Measurements from ENCODE around the gene DNMT3L. TPM values are rescaled to one million over a fixed set of nuclear protein-coding genes. Genes with fewer than 3 reads are reported as not detected.

DNMT3L gene
- not detected in 3 replicates for total RNA-seq
- long read RNA-seq: 0 reads

DNA sequence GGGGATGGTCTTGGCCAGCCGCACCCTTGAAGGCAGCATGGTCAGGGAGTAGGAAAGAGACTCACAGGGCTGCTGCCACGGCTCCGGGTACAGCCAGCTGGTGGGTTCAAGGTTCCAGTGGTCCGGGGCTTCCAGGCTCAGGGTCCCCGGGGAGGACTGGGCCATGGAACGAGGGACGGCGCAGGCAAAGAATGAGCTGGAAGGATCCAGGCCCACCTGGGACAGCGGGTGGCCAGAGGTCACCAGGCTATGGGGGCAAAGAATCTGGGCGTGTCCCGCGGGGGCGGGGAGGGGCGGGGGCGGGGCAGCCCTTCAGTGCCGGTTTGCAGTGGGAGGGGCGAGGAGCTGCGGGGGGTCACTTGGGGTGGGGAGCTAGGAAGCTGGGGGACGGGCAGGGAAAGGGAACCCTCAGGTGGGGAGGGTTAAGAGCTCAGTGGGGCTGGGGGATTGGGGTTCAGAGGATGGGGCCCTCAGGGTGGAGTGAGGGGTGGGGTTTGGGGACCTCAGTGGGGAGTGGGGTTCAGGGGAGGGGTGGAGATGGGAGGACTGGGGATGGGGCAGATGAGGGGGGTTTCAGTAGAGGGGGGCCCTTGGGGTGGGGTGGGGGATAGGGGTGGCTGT is at the start of gene DNMT3L:
Gene DNMT3L (minus strand): TSS at position 223 of the 621 bp plus-strand sequence. CDS start 638 bp downstream, outside the sequence.
- peaks cover 3% of the 10 kb centered on the region for H3K4me1 Mint-ChIP-seq (ENCODE audit: low read depth)
- H3K4me3 Mint-ChIP-seq (ENCODE audit: unreplicated experiment): no peak within 1 kb of the TSS
- H3K9me3 Mint-ChIP-seq (ENCODE audit: low read depth): peaks cover 9% of the 10 kb centered on the region
- TF ChIP-seq, protein P1, sequence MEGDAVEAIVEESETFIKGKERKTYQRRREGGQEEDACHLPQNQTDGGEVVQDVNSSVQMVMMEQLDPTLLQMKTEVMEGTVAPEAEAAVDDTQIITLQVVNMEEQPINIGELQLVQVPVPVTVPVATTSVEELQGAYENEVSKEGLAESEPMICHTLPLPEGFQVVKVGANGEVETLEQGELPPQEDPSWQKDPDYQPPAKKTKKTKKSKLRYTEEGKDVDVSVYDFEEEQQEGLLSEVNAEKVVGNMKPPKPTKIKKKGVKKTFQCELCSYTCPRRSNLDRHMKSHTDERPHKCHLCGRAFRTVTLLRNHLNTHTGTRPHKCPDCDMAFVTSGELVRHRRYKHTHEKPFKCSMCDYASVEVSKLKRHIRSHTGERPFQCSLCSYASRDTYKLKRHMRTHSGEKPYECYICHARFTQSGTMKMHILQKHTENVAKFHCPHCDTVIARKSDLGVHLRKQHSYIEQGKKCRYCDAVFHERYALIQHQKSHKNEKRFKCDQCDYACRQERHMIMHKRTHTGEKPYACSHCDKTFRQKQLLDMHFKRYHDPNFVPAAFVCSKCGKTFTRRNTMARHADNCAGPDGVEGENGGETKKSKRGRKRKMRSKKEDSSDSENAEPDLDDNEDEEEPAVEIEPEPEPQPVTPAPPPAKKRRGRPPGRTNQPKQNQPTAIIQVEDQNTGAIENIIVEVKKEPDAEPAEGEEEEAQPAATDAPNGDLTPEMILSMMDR (IDR thresholded peaks at IDR 0.05): no peak
- peaks cover 10% of the 10 kb centered on the region for H3K27me3 Mint-ChIP-seq (ENCODE audit: low read depth)
- no peak within 1 kb of the TSS for H3K27ac Mint-ChIP-seq (ENCODE audit: unreplicated experiment)
- DNase-seq (ENCODE audit: low spot score): peak; percentile 55
- peaks cover 2% of the 10 kb centered on the region for H3K36me3 Mint-ChIP-seq (ENCODE audit: low read depth)

DNA sequence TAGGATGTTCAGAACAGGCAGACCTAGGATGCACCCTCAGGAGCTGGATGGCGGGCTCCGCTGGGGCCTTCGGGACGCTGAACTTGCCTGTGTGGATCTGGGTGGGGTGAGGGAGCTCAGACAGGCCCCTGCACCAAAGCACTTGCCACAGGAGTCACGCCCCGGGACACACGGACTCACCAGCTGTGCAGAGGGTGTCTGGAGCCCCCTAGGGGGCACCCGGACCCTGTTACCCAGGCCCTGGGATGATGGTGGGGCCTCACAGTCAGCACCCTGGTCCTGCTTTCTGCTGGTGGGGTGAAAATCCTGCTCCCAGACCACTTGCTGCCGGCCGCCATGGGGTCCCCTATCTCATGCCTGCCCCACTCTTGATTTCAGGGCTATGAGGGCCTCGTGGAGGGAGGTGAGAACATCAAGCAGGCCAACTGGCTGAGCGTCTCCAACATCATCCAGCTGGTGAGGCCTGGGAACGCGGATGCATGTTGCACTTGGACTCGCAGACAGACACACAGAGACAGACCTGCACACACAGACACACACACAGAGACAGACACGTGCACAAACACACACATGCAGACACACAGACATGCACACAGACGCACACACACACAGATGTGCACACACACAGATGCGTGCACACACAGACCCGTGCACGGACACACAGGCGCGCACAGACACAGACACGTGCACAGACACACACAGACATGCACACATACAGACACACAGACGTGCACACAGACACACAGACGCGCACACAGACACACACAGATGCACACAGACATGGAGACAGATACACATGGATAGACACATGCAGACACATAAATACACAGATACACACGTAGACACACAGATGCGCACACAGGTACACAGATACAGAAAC is 49.2 kb upstream of the DNMT3L start:
- H3K27me3 Mint-ChIP-seq (ENCODE audit: low read depth): no peaks in the 10 kb centered on the region
- H3K4me3 Mint-ChIP-seq (ENCODE audit: unreplicated experiment): no peak overlapping the region
- peaks cover 10% of the 10 kb centered on the region for H3K36me3 Mint-ChIP-seq (ENCODE audit: low read depth)
- H3K4me1 Mint-ChIP-seq (ENCODE audit: low read depth): no peaks in the 10 kb centered on the region
- H3K27ac Mint-ChIP-seq (ENCODE audit: unreplicated experiment): no peak overlapping the region
- TF ChIP-seq, protein P1 (IDR thresholded peaks at IDR 0.05): no peak
- DNase-seq (ENCODE audit: low spot score): no peak
- no peaks in the 10 kb centered on the region for H3K9me3 Mint-ChIP-seq (ENCODE audit: low read depth)

DNA sequence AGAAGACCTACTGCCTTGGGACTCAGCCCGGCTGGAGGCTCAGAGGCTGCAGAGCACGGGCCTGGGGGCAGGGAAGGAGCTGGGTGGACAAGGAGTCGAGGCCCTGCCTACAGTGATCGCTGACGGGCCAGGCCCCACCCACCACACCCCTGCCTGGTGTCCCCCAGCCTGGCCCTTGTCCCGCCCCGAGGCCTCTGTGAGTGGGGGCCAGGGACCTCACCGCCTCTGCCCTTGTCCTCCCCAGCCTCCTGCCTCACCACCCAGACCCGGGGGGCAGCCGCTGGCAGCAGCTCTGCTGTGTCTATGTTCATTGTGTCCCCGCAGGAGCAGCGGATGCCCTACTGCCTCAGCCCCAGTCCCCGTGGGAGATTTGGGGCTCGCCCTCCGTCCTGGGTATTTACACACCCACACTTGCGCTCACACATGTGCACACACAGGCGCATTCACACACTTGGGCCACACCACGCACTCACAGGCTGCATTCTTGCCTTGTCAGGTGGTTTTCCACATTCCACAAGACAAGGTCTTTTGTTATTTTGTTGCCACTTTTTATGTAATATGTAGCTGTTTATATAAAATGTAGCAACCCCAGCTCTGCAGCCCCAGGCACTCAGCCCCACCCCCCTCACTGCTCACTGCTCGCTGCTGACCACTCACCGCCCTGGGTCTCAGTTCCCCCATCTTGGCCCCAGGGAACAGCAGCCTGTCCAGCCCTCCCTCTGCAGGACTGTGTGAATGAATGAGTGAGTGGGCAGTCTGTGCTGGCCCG is 45.4 kb upstream of the DNMT3L start:
- peaks cover 16% of the 10 kb centered on the region for H3K4me1 Mint-ChIP-seq (ENCODE audit: low read depth)
- no peak overlapping the region for H3K4me3 Mint-ChIP-seq (ENCODE audit: unreplicated experiment)
- no peak overlapping the region for H3K27ac Mint-ChIP-seq (ENCODE audit: unreplicated experiment)

DNA sequence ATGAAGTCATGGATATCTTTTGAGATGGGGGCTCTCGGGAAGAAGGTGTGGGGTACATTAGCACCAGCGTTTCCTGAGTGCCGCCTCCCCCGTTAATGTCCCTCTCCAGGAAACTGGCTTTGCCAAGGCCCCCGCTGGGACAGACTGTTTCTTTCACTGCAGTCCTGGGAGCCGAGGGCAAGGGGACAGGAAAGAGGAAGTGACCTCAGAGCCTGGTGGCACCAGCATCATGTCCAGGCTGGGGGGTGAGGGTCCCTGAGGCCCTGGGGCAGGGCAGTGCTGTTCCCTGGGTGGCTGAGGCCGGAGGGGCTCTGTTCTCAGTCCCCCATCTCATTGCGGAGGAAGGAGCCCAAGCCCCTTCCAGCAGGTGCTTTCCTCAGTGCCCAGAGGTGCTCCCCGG is 44.0 kb upstream of the DNMT3L start:
- H3K27me3 Mint-ChIP-seq (ENCODE audit: low read depth): no peaks in the 10 kb centered on the region
- TF ChIP-seq, protein P1 (IDR thresholded peaks at IDR 0.05): no peak
- H3K9me3 Mint-ChIP-seq (ENCODE audit: low read depth): no peaks in the 10 kb centered on the region
- peaks cover 5% of the 10 kb centered on the region for H3K36me3 Mint-ChIP-seq (ENCODE audit: low read depth)
- peaks cover 31% of the 10 kb centered on the region for H3K4me1 Mint-ChIP-seq (ENCODE audit: low read depth)
- no peak overlapping the region for H3K27ac Mint-ChIP-seq (ENCODE audit: unreplicated experiment)
- DNase-seq (ENCODE audit: low spot score): no peak
- no peak overlapping the region for H3K4me3 Mint-ChIP-seq (ENCODE audit: unreplicated experiment)

More for the DNA sequence above, 45.4 kb upstream of the DNMT3L start:
- TF ChIP-seq, protein P1 (IDR thresholded peaks at IDR 0.05): no peak
- peaks cover 10% of the 10 kb centered on the region for H3K36me3 Mint-ChIP-seq (ENCODE audit: low read depth)
- H3K9me3 Mint-ChIP-seq (ENCODE audit: low read depth): no peaks in the 10 kb centered on the region
- H3K27me3 Mint-ChIP-seq (ENCODE audit: low read depth): no peaks in the 10 kb centered on the region
- DNase-seq (ENCODE audit: low spot score): no peak

DNA sequence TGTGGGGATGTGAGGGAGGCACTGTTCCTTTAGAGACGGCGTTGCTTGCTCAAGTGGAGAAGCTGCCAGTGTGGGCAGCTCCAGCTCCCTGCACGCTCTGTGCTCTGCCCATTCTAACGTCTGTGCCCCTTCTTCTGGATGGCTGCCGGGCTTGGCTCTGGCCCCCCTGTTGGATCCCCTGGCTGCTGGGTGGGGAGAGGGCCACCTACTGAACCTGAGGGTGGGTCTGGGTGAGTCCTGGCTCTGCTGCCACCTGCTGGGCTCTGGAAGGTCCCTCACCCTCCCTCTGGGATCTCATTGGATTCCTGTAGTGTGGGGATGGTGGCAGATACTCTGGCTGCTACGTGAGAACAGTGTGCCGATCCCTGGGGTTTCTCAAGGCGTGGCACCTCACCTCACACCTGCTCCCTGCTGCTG is 43.2 kb upstream of the DNMT3L start:
- Mint-ChIP-seq H3K27me3 (ENCODE audit: low read depth) (no peaks in the 10 kb centered on the region), H3K36me3 (ENCODE audit: low read depth) (peaks cover 5% of the 10 kb centered on the region), H3K4me3 (ENCODE audit: unreplicated experiment) (no peak overlapping the region), H3K27ac (ENCODE audit: unreplicated experiment) (peak overlapping the region; percentile 49), H3K9me3 (ENCODE audit: low read depth) (no peaks in the 10 kb centered on the region), H3K4me1 (ENCODE audit: low read depth) (peaks cover 31% of the 10 kb centered on the region)
- DNase-seq (ENCODE audit: low spot score): no peak
- TF ChIP-seq, protein P1 (IDR thresholded peaks at IDR 0.05): peak; percentile 80
